ENCODE results near the gene NCAN. TPM values are rescaled to one million over a fixed set of nuclear protein-coding genes. Genes with fewer than 3 reads are reported as not detected.

Gene NCAN
- total and polyA plus RNA-seq, 2 of the 8 experiments (the other 6 are each of a cell fraction or from before 2014, with no cell fraction given), result 2.7 TPM

DNA sequence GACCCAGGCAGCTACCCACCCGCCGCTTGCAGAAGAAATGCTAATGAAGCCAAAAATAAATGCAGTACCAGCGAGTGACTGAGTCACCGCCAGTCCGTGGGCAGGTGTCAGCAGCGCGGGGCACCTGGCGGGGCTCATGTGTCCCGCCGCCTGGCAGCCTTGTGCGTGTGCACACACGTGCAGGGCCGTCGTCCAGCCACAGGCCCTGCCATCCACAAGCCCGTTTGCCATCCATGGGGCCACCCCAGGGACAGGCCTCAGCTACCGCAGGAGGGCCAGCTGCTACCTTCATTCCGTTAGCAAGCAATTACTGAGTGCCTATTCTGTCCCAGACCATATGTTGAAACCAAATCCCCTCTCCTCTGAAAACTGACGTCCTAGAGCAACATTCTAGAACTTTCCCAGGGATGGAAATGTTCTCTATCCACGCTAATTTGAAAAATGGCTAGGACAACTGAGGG, 20.5 kb downstream of the NCAN start (continued):
- TF ChIP-seq TCF12 (IDR thresholded peaks at IDR 0.05; ENCODE audit: low read depth, low read length), result no peak
- TF ChIP-seq, protein P1, sequence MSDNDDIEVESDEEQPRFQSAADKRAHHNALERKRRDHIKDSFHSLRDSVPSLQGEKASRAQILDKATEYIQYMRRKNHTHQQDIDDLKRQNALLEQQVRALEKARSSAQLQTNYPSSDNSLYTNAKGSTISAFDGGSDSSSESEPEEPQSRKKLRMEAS (IDR thresholded peaks at IDR 0.05), result no peak
- TF ChIP-seq, protein P2, sequence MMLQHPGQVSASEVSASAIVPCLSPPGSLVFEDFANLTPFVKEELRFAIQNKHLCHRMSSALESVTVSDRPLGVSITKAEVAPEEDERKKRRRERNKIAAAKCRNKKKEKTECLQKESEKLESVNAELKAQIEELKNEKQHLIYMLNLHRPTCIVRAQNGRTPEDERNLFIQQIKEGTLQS (IDR thresholded peaks at IDR 0.05; ENCODE audit: insufficient read depth, low read depth, low read length), result no peak
